GM20000 (cell line): Measurements from ENCODE around the gene TBC1D22B.
A peak's percentile ranks its signal among the peaks of the same experiment; 100 is the strongest.

ENCODE experiments used
- DNase-seq: peaks from one replicate; pipeline ENCODE4 v3.0.0; 2012; ENCODE audit warnings: low spot score
- CTCF ChIP-seq: IDR thresholded peaks from 2 replicates; pipeline ENCODE4 v1.5.1; 2012; ENCODE audit warnings: mild to moderate bottlenecking, control low read depth; ENCODE audit errors: extremely low read depth, missing control alignments

TBC1D22B gene

GRCh38 chr6:37283268-37283667 is 25.7 kb downstream of the TBC1D22B start:
- TF ChIP-seq CTCF = no peak
- DNase-seq = no peak

DNA sequence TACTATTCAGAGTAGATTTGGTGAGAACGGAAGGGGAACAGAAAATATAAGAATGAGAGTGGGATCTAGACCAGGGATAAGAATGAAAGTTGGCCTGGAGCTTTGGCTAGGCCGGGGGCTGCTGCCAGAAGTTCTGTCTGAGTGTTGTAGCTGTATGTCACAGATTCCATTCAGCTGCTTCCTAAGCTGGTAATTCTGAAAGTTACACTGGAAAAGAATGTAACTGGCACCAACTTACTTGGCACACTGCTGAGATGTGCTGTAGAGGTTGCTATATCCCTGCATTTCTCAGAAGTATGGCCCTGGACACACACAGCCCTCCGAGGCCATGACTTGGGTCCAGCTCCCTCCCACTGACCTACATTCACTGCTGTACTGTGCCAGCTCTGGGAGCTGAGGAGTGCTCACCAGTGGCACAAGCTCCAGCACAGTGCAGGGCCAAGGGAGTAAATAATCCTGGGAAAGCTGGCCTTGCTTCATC is 26.1 kb downstream of the TBC1D22B start:
- no peak for DNase-seq
- TF ChIP-seq CTCF = no peak

GRCh38 chr6:37284781-37285180 is 27.2 kb downstream of the TBC1D22B start:
- no peak for TF ChIP-seq CTCF
- DNase-seq = no peak

- DNase-seq = peak; percentile 34
- TF ChIP-seq CTCF = no peak
These were observed 28.3 kb downstream of the TBC1D22B start for GRCh38 chr6:37285861-37286311.

- no peak for TF ChIP-seq CTCF
- DNase-seq = no peak
These were observed 30.1 kb downstream of the TBC1D22B start for GRCh38 chr6:37287519-37288157.

DNA sequence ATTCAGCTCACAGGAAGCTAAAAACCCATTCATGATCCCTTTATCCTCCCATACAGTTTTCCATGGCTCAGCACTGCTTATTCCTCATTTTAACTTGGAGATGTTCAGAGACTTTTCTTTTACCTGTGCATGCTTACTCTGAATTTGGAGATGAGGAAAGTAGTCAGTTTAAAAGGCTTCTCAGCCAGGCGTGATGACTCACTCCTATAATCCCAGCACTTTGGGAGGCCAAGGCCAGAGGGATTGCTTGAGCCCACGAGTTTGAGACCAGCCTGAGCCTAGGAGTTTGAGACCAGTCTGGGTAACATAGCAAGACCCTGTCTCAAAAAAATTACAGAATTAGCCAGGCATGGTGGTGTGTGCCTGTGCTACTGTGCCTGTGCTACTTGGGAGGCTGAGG is 30.7 kb downstream of the TBC1D22B start:
- TF ChIP-seq CTCF = no peak
- DNase-seq = no peak

- TF ChIP-seq CTCF = no peak
- DNase-seq = no peak
These were observed 32.4 kb downstream of the TBC1D22B start for GRCh38 chr6:37289931-37290330.
